ENCODE results near the gene LCOR.
"Not testable (repeated sequence)": the region's sequence is repeated elsewhere in the genome, so short reads cannot be mapped to it uniquely, and the experiment has no call there.

LCOR gene

GRCh38 chr10:96840841-96841518 is 8.9 kb downstream of the LCOR start:
- no peak for DNase-seq

- no peak for DNase-seq
Measured at GRCh38 chr10:96842896-96843723, 11.0 kb downstream of the LCOR start.

DNA sequence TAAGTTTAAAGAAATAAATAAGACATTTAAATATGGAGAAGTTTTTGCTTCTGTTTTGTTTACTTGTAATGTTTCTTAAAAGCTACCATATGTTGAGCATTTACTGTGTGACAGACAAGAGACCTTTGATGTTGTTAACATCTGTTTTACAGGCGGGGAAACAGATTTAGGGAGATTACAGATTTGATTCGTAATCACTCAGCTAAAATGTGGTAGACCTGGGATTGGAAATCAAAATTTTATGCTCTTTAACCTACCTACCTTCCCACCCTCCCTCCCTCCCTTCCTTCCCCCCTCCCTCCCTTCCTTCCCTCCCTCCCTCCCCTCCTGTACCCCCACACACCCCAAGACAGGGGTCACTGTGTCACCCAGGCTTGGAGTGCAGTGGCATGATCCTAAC is 11.7 kb downstream of the LCOR start:
- no peak for DNase-seq

- no peak for DNase-seq
Measured at GRCh38 chr10:96846395-96846794, 14.3 kb downstream of the LCOR start.

- DNase-seq, result no peak
Measured at GRCh38 chr10:96846926-96847325, 14.8 kb downstream of the LCOR start.

DNA sequence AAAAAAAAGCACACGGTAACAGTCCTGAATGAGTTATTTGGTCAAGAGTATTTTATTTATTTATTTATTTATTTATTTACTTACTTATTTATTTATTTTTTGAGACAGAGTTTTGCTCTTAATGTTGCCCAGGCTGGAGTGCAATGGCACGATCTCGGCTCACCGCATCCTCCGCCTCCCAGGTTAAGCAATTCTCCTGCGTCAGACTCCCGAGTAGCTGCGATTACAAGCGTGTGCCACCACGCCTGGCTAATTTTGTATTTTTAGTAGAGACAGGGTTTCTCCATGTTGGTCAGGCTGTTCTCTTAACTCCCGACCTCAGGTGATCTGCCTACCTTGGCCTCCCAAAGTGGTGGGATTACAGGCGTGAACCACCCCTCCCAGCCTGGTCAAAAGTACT is 15.3 kb downstream of the LCOR start:
- not testable (repeated sequence) for DNase-seq

DNA sequence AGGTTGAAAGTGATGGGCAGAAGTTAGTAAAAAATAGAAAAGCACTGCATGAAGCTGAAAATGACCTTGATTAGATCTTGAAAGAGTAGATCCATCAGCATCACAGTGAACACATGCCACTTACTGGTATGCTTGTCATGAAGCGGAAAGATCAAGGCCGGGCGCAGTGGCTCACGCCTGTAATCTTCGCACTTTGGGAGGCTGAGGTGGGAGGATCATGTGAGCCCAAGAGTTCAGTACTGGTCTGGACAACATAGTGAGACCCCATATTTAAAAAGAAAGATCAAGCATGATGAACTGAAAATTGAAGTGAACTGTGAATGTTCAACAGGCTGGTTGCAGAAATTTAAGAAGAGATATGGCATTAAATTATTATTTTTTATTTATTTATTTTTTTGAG is 18.0 kb downstream of the LCOR start:
- DNase-seq, result no peak

DNA sequence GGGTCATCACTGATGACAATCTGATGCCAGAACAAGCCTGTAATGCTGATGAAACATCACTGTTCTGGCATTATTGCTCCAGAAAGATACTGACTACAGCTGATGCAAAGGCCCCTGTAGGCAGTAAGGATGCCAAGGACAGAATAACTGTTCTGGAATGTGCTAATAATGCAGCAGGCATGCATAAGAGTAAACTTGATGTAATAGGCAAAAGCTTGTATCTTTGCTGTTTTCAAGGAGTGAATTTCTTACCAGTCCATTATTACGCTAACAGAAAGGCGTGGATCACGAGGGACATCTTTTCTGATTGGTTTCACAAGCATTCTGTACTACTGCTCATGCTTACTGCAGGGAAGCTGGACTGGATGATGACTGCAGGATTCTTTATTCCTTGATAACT is 18.7 kb downstream of the LCOR start:
- DNase-seq, result no peak

DNA sequence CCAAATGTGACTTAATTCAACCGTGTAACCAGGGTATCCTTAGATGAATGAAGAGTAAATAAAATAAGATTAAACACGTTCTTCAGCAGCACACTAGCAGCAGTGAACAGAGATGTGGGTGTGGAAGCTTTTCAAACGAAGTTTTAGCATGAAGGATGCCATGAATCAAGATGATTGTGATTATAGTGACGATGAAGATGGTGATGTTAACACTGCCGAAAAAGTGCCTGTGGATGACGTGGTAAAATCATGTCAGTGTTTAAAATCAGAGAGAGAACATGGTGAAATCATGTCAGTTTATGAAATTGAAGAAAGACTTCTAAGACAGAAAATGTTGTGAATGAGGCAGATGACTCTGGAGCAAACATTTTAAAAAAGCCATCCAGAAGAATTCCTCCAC is 19.2 kb downstream of the LCOR start:
- DNase-seq, result no peak

GRCh38 chr10:96856317-96856716 is 24.2 kb downstream of the LCOR start:
- no peak for DNase-seq

- no peak for DNase-seq
Measured at GRCh38 chr10:96857301-96858012, 25.4 kb downstream of the LCOR start.

GRCh38 chr10:96858038-96858705 is 26.1 kb downstream of the LCOR start:
- no peak for DNase-seq

DNA sequence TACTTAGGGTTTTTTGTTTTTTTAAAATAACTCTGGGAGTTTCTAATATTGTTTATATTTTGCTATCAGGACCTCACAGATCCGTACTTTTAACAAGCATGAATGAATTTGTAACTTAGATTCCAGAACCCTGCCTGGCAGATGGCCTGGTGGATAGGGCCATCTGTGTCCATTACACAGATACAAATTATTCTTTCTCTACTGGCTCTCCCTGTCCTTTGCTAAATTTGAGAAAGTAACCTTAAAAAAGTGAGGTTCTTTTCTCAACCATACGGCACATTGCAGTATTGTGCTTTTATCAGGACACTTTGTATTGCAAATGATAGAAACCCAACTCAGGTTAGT is 26.6 kb downstream of the LCOR start:
- no peak for DNase-seq

- DNase-seq, result no peak
Measured at GRCh38 chr10:96860631-96861277, 28.7 kb downstream of the LCOR start.

- DNase-seq, result no peak
Measured at GRCh38 chr10:96863922-96864543, 31.9 kb downstream of the LCOR start.

DNA sequence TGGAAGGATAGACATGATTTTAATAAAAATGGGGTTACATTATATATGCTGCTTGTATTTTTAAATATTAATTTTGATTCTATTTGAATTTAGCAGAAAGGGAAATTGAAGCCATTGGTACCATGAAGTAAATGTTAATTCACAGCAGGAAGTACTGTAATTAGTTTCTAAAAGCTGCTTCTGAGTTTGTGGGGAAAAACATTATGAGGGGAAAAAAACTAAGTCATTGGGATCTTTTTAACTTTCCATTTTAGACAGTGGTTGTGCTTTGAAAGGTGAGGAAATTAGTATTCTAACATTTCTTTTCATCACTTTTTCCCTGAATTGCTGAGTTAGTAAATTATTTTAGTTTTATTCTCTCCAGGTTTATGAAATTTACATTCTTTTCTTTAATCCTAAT is 41.0 kb downstream of the LCOR start:
- DNase-seq, result no peak

GRCh38 chr10:96873756-96874467 is 41.8 kb downstream of the LCOR start:
- DNase-seq, result no peak

- no peak for DNase-seq
Measured at GRCh38 chr10:96878057-96878456, 46.0 kb downstream of the LCOR start.

GRCh38 chr10:96880575-96880974 is 48.5 kb downstream of the LCOR start:
- DNase-seq, result no peak

DNA sequence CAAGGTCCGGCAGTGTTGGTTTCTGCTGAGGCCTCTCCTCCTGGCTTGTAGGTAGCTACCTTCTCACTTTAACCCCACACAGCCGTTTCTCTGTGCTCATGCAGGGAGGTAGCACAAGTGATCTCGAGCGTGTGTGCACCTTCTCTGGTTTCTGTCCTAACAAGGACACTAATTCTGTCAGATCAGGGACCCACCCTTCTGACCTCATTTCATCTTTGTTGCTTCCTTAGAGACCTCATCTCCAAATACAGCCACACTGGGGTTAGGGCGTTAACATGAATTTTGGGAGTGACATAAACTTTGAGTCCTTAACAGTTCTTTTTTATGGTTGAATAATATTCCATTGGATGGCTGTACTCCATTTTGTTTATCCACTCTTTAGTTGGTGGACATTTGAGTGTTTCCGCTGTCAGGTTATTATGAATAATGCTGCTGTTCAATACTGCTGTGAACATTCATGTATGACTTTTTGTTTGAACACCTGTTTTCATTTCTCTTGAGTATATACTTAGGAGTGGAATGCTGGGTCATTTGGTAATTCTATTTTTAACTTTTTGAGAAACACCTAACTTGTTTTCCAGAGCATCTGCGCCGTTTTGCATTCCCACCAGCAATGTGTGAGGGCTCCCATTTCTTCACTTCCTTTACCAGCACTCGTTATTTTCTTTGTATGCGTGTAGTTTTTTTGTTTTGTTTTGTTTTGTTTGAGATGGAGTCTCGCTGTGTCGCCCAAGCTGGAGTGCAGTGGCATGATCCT is 57.5 kb downstream of the LCOR start:
- no peak for DNase-seq

GRCh38 chr10:96890172-96890513 is 58.0 kb downstream of the LCOR start:
- no peak for DNase-seq
